Activated naive CD8-positive, alpha-beta T cell (primary cell): ENCODE data around the gene OSBPL3.

Experiments
- H3K27ac Mint-ChIP-seq: one replicate; pipeline ENCODE4 v1.8.0; 2021; ENCODE audit warnings: mixed read lengths
- H3K27me3 Mint-ChIP-seq: one replicate; pipeline ENCODE4 v1.8.0; 2021; ENCODE audit warnings: mixed read lengths
- H3K36me3 Mint-ChIP-seq: one replicate; pipeline ENCODE4 v1.8.0; 2021; ENCODE audit warnings: mixed read lengths
- H3K4me1 Mint-ChIP-seq: one replicate; pipeline ENCODE4 v1.8.0; 2021; ENCODE audit warnings: low read depth, mixed read lengths
- H3K4me3 Mint-ChIP-seq: one replicate; pipeline ENCODE4 v1.8.0; 2021; ENCODE audit warnings: mild to moderate bottlenecking, mixed read lengths
- H3K9me3 Mint-ChIP-seq: one replicate; pipeline ENCODE4 v1.8.0; 2021; ENCODE audit warnings: low read depth, mixed read lengths

Gene OSBPL3

GRCh38 chr7:24885716-24886115, 94.3 kb downstream of the OSBPL3 start:
- Mint-ChIP-seq H3K27ac (no peak overlapping the region), H3K9me3 (no peaks in the 10 kb centered on the region), H3K36me3 (peaks cover 32% of the 10 kb centered on the region), H3K4me3 (peak overlapping the region; percentile 20), H3K27me3 (no peaks in the 10 kb centered on the region), H3K4me1 (peaks cover 40% of the 10 kb centered on the region)

GRCh38 chr7:24885305-24885704, 94.7 kb downstream of the OSBPL3 start:
- no peaks in the 10 kb centered on the region for H3K27me3 Mint-ChIP-seq
- H3K9me3 Mint-ChIP-seq = no peaks in the 10 kb centered on the region
- H3K4me3 Mint-ChIP-seq = peak overlapping the region; percentile 20
- H3K36me3 Mint-ChIP-seq = peaks cover 29% of the 10 kb centered on the region
- H3K4me1 Mint-ChIP-seq = peaks cover 42% of the 10 kb centered on the region
- H3K27ac Mint-ChIP-seq = no peak overlapping the region

- H3K36me3 Mint-ChIP-seq = peaks cover 24% of the 10 kb centered on the region
- no peak overlapping the region for H3K27ac Mint-ChIP-seq
- no peaks in the 10 kb centered on the region for H3K9me3 Mint-ChIP-seq
- no peaks in the 10 kb centered on the region for H3K27me3 Mint-ChIP-seq
- no peak overlapping the region for H3K4me3 Mint-ChIP-seq
- H3K4me1 Mint-ChIP-seq = peaks cover 49% of the 10 kb centered on the region
These were observed 95.6 kb downstream of the OSBPL3 start for GRCh38 chr7:24884401-24884800.

- Mint-ChIP-seq H3K27me3 (no peaks in the 10 kb centered on the region), H3K9me3 (no peaks in the 10 kb centered on the region), H3K27ac (no peak overlapping the region), H3K4me3 (no peak overlapping the region), H3K4me1 (peaks cover 56% of the 10 kb centered on the region), H3K36me3 (peaks cover 27% of the 10 kb centered on the region)
These were observed 96.4 kb downstream of the OSBPL3 start for GRCh38 chr7:24883622-24884013.

- no peak overlapping the region for H3K4me3 Mint-ChIP-seq
- peaks cover 62% of the 10 kb centered on the region for H3K4me1 Mint-ChIP-seq
- peaks cover 27% of the 10 kb centered on the region for H3K36me3 Mint-ChIP-seq
- H3K9me3 Mint-ChIP-seq = no peaks in the 10 kb centered on the region
- no peaks in the 10 kb centered on the region for H3K27me3 Mint-ChIP-seq
- H3K27ac Mint-ChIP-seq = peak overlapping the region; percentile 66
These were observed 96.9 kb downstream of the OSBPL3 start for GRCh38 chr7:24882989-24883621.

- Mint-ChIP-seq H3K27me3 (no peaks in the 10 kb centered on the region), H3K4me3 (no peak overlapping the region), H3K4me1 (peaks cover 74% of the 10 kb centered on the region), H3K27ac (no peak overlapping the region), H3K9me3 (no peaks in the 10 kb centered on the region), H3K36me3 (peaks cover 25% of the 10 kb centered on the region)
These were observed 98.4 kb downstream of the OSBPL3 start for GRCh38 chr7:24881623-24882022.

- Mint-ChIP-seq H3K27ac (no peak overlapping the region), H3K4me3 (no peak overlapping the region), H3K36me3 (peaks cover 19% of the 10 kb centered on the region), H3K9me3 (no peaks in the 10 kb centered on the region), H3K27me3 (no peaks in the 10 kb centered on the region), H3K4me1 (peaks cover 70% of the 10 kb centered on the region)
These were observed 99.1 kb downstream of the OSBPL3 start for GRCh38 chr7:24880886-24881285.

- no peaks in the 10 kb centered on the region for H3K27me3 Mint-ChIP-seq
- H3K9me3 Mint-ChIP-seq = no peaks in the 10 kb centered on the region
- peaks cover 14% of the 10 kb centered on the region for H3K36me3 Mint-ChIP-seq
- H3K4me3 Mint-ChIP-seq = no peak overlapping the region
- H3K27ac Mint-ChIP-seq = no peak overlapping the region
- peaks cover 58% of the 10 kb centered on the region for H3K4me1 Mint-ChIP-seq
These were observed 100.7 kb downstream of the OSBPL3 start for GRCh38 chr7:24879291-24879690.

- peaks cover 12% of the 10 kb centered on the region for H3K36me3 Mint-ChIP-seq
- H3K27me3 Mint-ChIP-seq = no peaks in the 10 kb centered on the region
- H3K9me3 Mint-ChIP-seq = no peaks in the 10 kb centered on the region
- H3K4me3 Mint-ChIP-seq = peak overlapping the region; percentile 61
- peak overlapping the region; percentile 74 for H3K27ac Mint-ChIP-seq
- H3K4me1 Mint-ChIP-seq = peaks cover 49% of the 10 kb centered on the region
These were observed 102.1 kb downstream of the OSBPL3 start for GRCh38 chr7:24877790-24878311.

- no peaks in the 10 kb centered on the region for H3K27me3 Mint-ChIP-seq
- no peak overlapping the region for H3K4me3 Mint-ChIP-seq
- H3K36me3 Mint-ChIP-seq = peaks cover 18% of the 10 kb centered on the region
- H3K9me3 Mint-ChIP-seq = no peaks in the 10 kb centered on the region
- no peak overlapping the region for H3K27ac Mint-ChIP-seq
- peaks cover 33% of the 10 kb centered on the region for H3K4me1 Mint-ChIP-seq
These were observed 105.2 kb downstream of the OSBPL3 start for GRCh38 chr7:24874791-24875190.

- peaks cover 24% of the 10 kb centered on the region for H3K4me1 Mint-ChIP-seq
- no peak overlapping the region for H3K4me3 Mint-ChIP-seq
- H3K36me3 Mint-ChIP-seq = peaks cover 17% of the 10 kb centered on the region
- H3K27ac Mint-ChIP-seq = no peak overlapping the region
- no peaks in the 10 kb centered on the region for H3K27me3 Mint-ChIP-seq
- H3K9me3 Mint-ChIP-seq = no peaks in the 10 kb centered on the region
These were observed 106.0 kb downstream of the OSBPL3 start for GRCh38 chr7:24873944-24874343.

GRCh38 chr7:24871770-24872169, 108.2 kb downstream of the OSBPL3 start:
- peaks cover 3% of the 10 kb centered on the region for H3K4me1 Mint-ChIP-seq
- H3K4me3 Mint-ChIP-seq = no peak overlapping the region
- no peak overlapping the region for H3K27ac Mint-ChIP-seq
- peaks cover 22% of the 10 kb centered on the region for H3K36me3 Mint-ChIP-seq
- H3K27me3 Mint-ChIP-seq = no peaks in the 10 kb centered on the region
- H3K9me3 Mint-ChIP-seq = no peaks in the 10 kb centered on the region

GRCh38 chr7:24870766-24871165, 109.2 kb downstream of the OSBPL3 start:
- Mint-ChIP-seq H3K27ac (no peak overlapping the region), H3K9me3 (no peaks in the 10 kb centered on the region), H3K36me3 (peaks cover 27% of the 10 kb centered on the region), H3K4me3 (no peak overlapping the region), H3K27me3 (no peaks in the 10 kb centered on the region), H3K4me1 (peaks cover 9% of the 10 kb centered on the region)

- Mint-ChIP-seq H3K4me1 (peaks cover 20% of the 10 kb centered on the region), H3K4me3 (no peak overlapping the region), H3K27ac (no peak overlapping the region), H3K27me3 (no peaks in the 10 kb centered on the region), H3K9me3 (no peaks in the 10 kb centered on the region), H3K36me3 (peaks cover 36% of the 10 kb centered on the region)
These were observed 110.4 kb downstream of the OSBPL3 start for GRCh38 chr7:24869572-24869971.

GRCh38 chr7:24868741-24869140, 111.2 kb downstream of the OSBPL3 start:
- Mint-ChIP-seq H3K4me3 (no peak overlapping the region), H3K4me1 (peaks cover 22% of the 10 kb centered on the region), H3K27me3 (no peaks in the 10 kb centered on the region), H3K27ac (no peak overlapping the region), H3K9me3 (no peaks in the 10 kb centered on the region), H3K36me3 (peaks cover 36% of the 10 kb centered on the region)

- Mint-ChIP-seq H3K4me3 (peak overlapping the region; percentile 52), H3K27me3 (no peaks in the 10 kb centered on the region), H3K36me3 (peaks cover 44% of the 10 kb centered on the region), H3K9me3 (no peaks in the 10 kb centered on the region), H3K27ac (peak overlapping the region; percentile 93), H3K4me1 (peaks cover 20% of the 10 kb centered on the region)
These were observed 113.9 kb downstream of the OSBPL3 start for GRCh38 chr7:24866004-24866615.
